A673 (cell line): Measurements from ENCODE around the gene MDFIC. TPM values are rescaled to one million over a fixed set of nuclear protein-coding genes. Genes with fewer than 3 reads are reported as not detected.

ENCODE experiments used
- BruUV-seq: library from RNA; stranded (reverse); fragments of 400-500 nt; replicated peaks from 2 replicates; lab custom pipeline; 2021; lab: Mats Ljungman, UMichigan
- CTCF ChIA-PET: fragments of 300-600 bp; sonication (Branson Sonifier 250); formaldehyde crosslinking; loops from one replicate; lab custom pipeline; 2022; ENCODE audit warnings: antibody characterized with exemption; lab: Charles Lee
- POLR2A ChIA-PET: fragments of 300-600 bp; sonication (Branson Sonifier 250); formaldehyde crosslinking; loops from one replicate; lab custom pipeline; 2022; ENCODE audit warnings: antibody characterized with exemption; ENCODE audit not compliant: low non-redundant PET; lab: Charles Lee
- DNase-seq: peaks from one replicate; pipeline ENCODE4 v3.0.0-alpha.2; 2015; ENCODE audit warnings: low spot score
- H3K27ac ChIP-seq: fragments of 200-600 bp; sonication (generic); 2 replicates; pipeline ENCODE4 v1.5.1; 2016; ENCODE audit warnings: mixed run types, low read depth, mild to moderate bottlenecking, mixed read lengths, antibody characterized with exemption, low read length; ENCODE audit not compliant: poor library complexity, severe bottlenecking
- H3K27me3 ChIP-seq: fragments of 200-600 bp; sonication (generic); replicated peaks from 2 replicates; pipeline ENCODE4 v1.6.1; 2017; ENCODE audit warnings: mixed run types, low read depth, mild to moderate bottlenecking, mixed read lengths, antibody characterized with exemption, low read length; ENCODE audit not compliant: insufficient read depth, poor library complexity
- H3K36me3 ChIP-seq: fragments of 200-600 bp; sonication (generic); 2 replicates; pipeline ENCODE4 v1.6.1; 2016; ENCODE audit warnings: mixed run types, mild to moderate bottlenecking, mixed read lengths, antibody characterized with exemption, low read length; ENCODE audit not compliant: insufficient read depth, poor library complexity, severe bottlenecking
- H3K4me1 ChIP-seq: fragments of 200-600 bp; sonication (generic); 2 replicates; pipeline ENCODE4 v1.6.1; 2017; ENCODE audit warnings: mixed run types, mild to moderate bottlenecking, mixed read lengths, antibody characterized with exemption, low read length; ENCODE audit not compliant: insufficient read depth, poor library complexity, severe bottlenecking
- H3K4me3 ChIP-seq: fragments of 200-600 bp; sonication (generic); 2 replicates; pipeline ENCODE4 v1.5.1; 2016; ENCODE audit warnings: low read depth, mixed run types, mild to moderate bottlenecking, mixed read lengths, low read length; ENCODE audit not compliant: poor library complexity, severe bottlenecking
- H3K9me3 ChIP-seq: fragments of 200-600 bp; sonication (generic); 2 replicates; pipeline ENCODE4 v1.6.1; 2016; ENCODE audit warnings: mixed run types, low read depth, mild to moderate bottlenecking, mixed read lengths, antibody characterized with exemption, low read length; ENCODE audit not compliant: poor library complexity, severe bottlenecking
- CTCF ChIP-seq: fragments of 300-800, 200-600 bp; sonication (generic); conservative IDR thresholded peaks from 2 replicates; pipeline ENCODE4 v1.5.1; 2017; ENCODE audit warnings: low read depth, mild to moderate bottlenecking, antibody characterized with exemption, low read length, moderate library complexity, mixed read lengths
- EZH2 ChIP-seq: fragments of 200-600 bp; sonication (generic); IDR thresholded peaks from 2 replicates; pipeline ENCODE4 v1.6.1; 2017; ENCODE audit warnings: borderline replicate concordance, low read depth, mild to moderate bottlenecking, mixed read lengths, antibody characterized with exemption, low read length; ENCODE audit not compliant: poor library complexity, severe bottlenecking
- intact Hi-C: fragments of 100-400 bp; cut with micrococcal nuclease; formaldehyde crosslinking; loops from one replicate; pipeline ENCODE4 v1.10.0; 2022; ENCODE audit not compliant: unreplicated experiment
- total RNA-seq: library from RNA; stranded (reverse); gene quantifications from 2 replicates; pipeline ENCODE4 v1.2.3, GENCODE V29; 2021

MDFIC gene
- total RNA-seq, 1 experiment from 2014 or later: 32.6 TPM

- Histone ChIP-seq H3K9me3 (no peaks in the 10 kb centered on the region), H3K4me3 (no peak overlapping the region), H3K36me3 (no peaks in the 10 kb centered on the region), H3K4me1 (peaks cover 7% of the 10 kb centered on the region), H3K27ac (no peak overlapping the region), H3K27me3 (no peaks in the 10 kb centered on the region)
- ChIA-PET POLR2A (no interaction called here), CTCF (no interaction called here)
- BruUV-seq: no TSS peak
- no peak for TF ChIP-seq EZH2
- no peak for TF ChIP-seq CTCF
- intact Hi-C loops: no loop called here
- no peak for DNase-seq
Measured at GRCh38 chr7:114940220-114940619, 18.3 kb downstream of the MDFIC start.

- CTCF ChIA-PET: no interaction called here
- intact Hi-C loops: no loop called here
- Histone ChIP-seq H3K9me3 (no peaks in the 10 kb centered on the region), H3K4me1 (no peaks in the 10 kb centered on the region), H3K36me3 (no peaks in the 10 kb centered on the region), H3K4me3 (no peak overlapping the region), H3K27me3 (no peaks in the 10 kb centered on the region), H3K27ac (no peak overlapping the region)
- no peak for TF ChIP-seq CTCF
- TF ChIP-seq EZH2: no peak
- no TSS peak for BruUV-seq
- POLR2A ChIA-PET: no interaction called here
- DNase-seq: no peak
Measured at GRCh38 chr7:114941692-114942091, 19.8 kb downstream of the MDFIC start.

- no TSS peak for BruUV-seq
- no peaks in the 10 kb centered on the region for H3K27me3 ChIP-seq
- H3K36me3 ChIP-seq: no peaks in the 10 kb centered on the region
- no peaks in the 10 kb centered on the region for H3K9me3 ChIP-seq
- H3K27ac ChIP-seq: no peak overlapping the region
- H3K4me3 ChIP-seq: no peak overlapping the region
- no peaks in the 10 kb centered on the region for H3K4me1 ChIP-seq
- intact Hi-C loops: no loop called here
- no peak for DNase-seq
- TF ChIP-seq EZH2: no peak
- TF ChIP-seq CTCF: no peak
- CTCF ChIA-PET: no interaction called here
- POLR2A ChIA-PET: no interaction called here
Measured at GRCh38 chr7:114942446-114943175, 20.7 kb downstream of the MDFIC start.
